Activated naive CD8-positive, alpha-beta T cell treated with anti-CD3 and anti-CD28 coated beads for 36 hours (primary cell): Measurements from ENCODE around the gene GDAP1L1. TPM values are rescaled to one million over a fixed set of nuclear protein-coding genes. Genes with fewer than 3 reads are reported as not detected.
"Not testable (repeated sequence)": the region's sequence is repeated elsewhere in the genome, so short reads cannot be mapped to it uniquely, and the experiment has no call there.

ENCODE experiments used
- DNase-seq: peaks from one replicate; pipeline ENCODE4 v3.0.0; 2021
- H3K27ac Mint-ChIP-seq: one replicate; pipeline ENCODE4 v1.8.0; 2022; ENCODE audit warnings: mild to moderate bottlenecking, moderate library complexity, mixed read lengths
- H3K27me3 Mint-ChIP-seq: one replicate; pipeline ENCODE4 v1.8.0; 2022; ENCODE audit warnings: mild to moderate bottlenecking, mixed read lengths
- H3K36me3 Mint-ChIP-seq: one replicate; pipeline ENCODE4 v1.8.0; 2021; ENCODE audit warnings: mild to moderate bottlenecking, mixed read lengths
- H3K4me1 Mint-ChIP-seq: one replicate; pipeline ENCODE4 v1.8.0; 2021; ENCODE audit warnings: mixed read lengths
- H3K4me3 Mint-ChIP-seq: one replicate; pipeline ENCODE4 v1.8.0; 2022; ENCODE audit warnings: mild to moderate bottlenecking, moderate library complexity, mixed read lengths
- H3K9me3 Mint-ChIP-seq: one replicate; pipeline ENCODE4 v1.8.0; 2022; ENCODE audit warnings: mixed read lengths
- total RNA-seq, 2 experiments: library from RNA; stranded (reverse); gene quantifications; one replicate each; pipeline ENCODE4 v1.2.3, GENCODE V29; 2021

Gene GDAP1L1
- total RNA-seq, 2 experiments from 2014 or later: 0.12 TPM; not detected in 1

DNA sequence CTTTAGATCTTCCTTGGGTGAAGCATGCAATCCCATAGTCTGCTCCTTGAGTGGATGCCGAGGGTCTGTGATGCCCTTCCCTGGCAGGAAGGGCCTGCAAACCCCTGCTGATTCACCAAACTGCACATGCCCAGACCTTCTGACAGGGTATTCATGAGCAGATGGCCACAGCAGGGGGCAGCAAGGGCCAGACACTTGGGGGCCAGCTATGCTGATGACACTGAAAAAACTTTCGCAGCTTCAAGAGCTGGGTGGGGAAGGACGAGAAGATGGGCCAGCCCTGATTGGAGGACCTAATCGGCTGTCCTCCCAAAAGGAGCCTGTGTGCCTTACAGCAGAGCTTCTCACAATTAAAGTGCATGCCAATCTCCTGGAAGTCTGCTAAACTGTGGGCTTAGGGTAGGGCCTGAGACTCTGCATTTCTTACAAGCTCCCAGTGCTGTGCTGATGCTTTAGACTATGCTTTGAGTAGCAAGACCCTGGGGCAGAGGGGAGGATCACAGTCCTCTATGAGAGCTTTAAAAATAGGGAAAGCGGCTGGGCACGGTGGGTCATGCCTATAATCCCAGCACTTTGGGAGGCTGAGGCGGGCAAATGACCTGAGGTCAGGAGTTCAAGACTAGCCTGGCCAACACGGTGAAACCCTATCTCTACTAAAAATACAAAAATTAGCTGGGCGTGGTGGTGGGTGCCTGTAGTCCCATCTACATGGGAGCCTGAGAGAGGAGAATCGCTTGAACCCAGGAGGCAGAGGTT, 15.2 kb upstream of the GDAP1L1 start:
- H3K27ac Mint-ChIP-seq: no peak overlapping the region
- no peaks in the 10 kb centered on the region for H3K36me3 Mint-ChIP-seq
- no peaks in the 10 kb centered on the region for H3K9me3 Mint-ChIP-seq
- no peaks in the 10 kb centered on the region for H3K27me3 Mint-ChIP-seq
- H3K4me1 Mint-ChIP-seq: peaks cover 8% of the 10 kb centered on the region
- no peak overlapping the region for H3K4me3 Mint-ChIP-seq
- no peak for DNase-seq

DNA sequence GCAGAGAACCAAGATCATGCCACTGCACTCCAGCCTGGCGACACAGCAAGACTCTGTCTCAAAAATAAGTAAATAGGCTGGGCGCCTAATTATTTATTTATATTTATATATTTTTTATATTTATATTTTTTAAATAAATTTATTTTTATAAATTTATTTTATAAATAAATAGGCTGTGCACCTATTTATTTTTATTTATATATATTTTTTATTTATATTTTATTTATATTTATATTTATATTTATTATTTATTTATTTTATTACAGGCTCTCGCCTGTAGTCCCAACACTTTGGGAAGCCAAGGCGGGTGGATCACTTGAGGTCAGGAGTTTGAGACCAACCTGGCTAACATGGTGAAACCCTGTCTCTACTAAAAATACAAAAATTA, 14.6 kb upstream of the GDAP1L1 start:
- H3K36me3 Mint-ChIP-seq, H3K27ac Mint-ChIP-seq, H3K27me3 Mint-ChIP-seq, H3K9me3 Mint-ChIP-seq, H3K4me3 Mint-ChIP-seq, DNase-seq, H3K4me1 Mint-ChIP-seq: not testable (repeated sequence)

- Mint-ChIP-seq H3K4me1 (peaks cover 8% of the 10 kb centered on the region), H3K36me3 (no peaks in the 10 kb centered on the region), H3K4me3 (no peak overlapping the region), H3K27ac (no peak overlapping the region), H3K9me3 (no peaks in the 10 kb centered on the region), H3K27me3 (no peaks in the 10 kb centered on the region)
- no peak for DNase-seq
Measured at GRCh38 chr20:44233436-44234016, 13.6 kb upstream of the GDAP1L1 start.

DNA sequence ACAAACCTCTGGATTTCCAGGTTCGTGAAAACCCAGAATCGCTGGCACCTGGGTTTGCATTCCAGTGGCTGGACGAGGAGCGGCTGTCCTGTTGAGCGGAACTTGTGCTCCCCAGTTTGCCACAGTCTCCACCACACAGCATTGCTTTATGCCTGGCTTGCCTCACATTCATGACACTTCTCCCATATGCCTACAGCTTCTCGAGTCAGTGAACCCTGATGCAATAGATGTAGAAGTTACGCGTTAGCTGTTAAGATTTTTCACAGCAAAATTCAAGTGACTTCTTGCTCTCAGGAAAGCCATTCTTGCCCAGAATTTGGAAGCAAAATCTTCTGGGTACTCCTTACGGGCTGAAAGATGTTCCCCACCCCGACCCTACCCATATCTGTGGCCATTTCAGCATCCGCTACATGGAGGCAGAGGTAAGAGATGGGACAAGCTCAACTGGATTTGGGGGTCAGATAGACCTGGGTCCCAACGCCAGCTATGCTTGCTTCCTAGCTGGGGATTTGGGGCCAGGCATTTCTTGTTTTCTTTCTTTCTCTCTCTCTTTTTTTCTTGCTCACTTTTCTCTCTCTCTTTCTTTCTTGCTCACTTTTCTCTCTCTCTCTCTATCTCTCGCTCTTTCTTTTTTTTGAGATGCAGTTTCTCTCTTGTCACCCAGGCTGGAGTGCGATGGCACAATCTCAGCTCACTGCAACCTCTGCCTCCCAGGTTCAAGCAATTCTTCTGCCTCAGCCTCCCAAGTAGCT, 12.4 kb upstream of the GDAP1L1 start:
- Mint-ChIP-seq H3K9me3 (no peaks in the 10 kb centered on the region), H3K27ac (no peak overlapping the region), H3K4me3 (peak overlapping the region; percentile 11), H3K27me3 (no peaks in the 10 kb centered on the region), H3K4me1 (peaks cover 8% of the 10 kb centered on the region), H3K36me3 (no peaks in the 10 kb centered on the region)
- DNase-seq: no peak

DNA sequence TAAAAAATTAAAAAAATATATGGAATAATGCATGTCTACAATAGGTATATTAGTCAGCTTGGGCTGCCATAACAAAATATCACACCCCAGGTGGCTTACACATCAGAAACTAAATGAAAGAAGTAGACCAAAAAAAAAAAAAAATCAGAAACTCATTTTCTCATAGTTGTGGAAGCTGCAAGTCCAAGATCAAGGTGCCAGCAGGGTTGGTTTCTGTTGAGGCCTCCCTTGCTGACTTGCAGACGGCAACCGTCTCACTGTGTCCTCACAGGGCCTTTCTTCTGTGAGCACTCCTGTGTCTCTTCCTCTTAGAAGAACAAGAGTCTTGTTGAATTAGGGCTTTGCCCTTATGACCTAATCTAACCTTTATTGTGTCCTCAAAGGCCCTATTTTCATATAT, 11.4 kb upstream of the GDAP1L1 start:
- no peak overlapping the region for H3K4me3 Mint-ChIP-seq
- no peaks in the 10 kb centered on the region for H3K9me3 Mint-ChIP-seq
- DNase-seq: no peak
- H3K27ac Mint-ChIP-seq: no peak overlapping the region
- no peaks in the 10 kb centered on the region for H3K36me3 Mint-ChIP-seq
- H3K4me1 Mint-ChIP-seq: peaks cover 8% of the 10 kb centered on the region
- no peaks in the 10 kb centered on the region for H3K27me3 Mint-ChIP-seq

DNA sequence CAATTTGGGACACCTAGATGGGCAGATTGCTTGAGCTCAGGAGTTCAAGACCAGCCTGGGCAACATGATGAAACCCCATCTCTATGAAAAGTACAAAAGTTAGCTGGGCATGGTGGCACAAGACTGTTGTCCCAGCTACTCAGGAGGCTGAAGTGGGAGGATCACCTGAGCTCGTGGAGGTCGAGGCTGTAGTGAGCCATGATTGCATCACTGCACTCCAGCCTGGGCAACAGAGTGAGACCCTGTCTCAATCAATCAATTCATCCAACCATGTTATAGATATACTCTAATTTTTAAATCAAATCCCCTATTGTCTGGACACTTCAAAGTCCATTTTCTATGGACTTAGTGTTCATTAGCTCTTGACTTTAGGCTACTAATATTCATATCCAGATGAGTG, 10.3 kb upstream of the GDAP1L1 start:
- H3K4me3 Mint-ChIP-seq, H3K9me3 Mint-ChIP-seq, H3K4me1 Mint-ChIP-seq, H3K27me3 Mint-ChIP-seq, DNase-seq, H3K27ac Mint-ChIP-seq, H3K36me3 Mint-ChIP-seq: not testable (repeated sequence)

DNA sequence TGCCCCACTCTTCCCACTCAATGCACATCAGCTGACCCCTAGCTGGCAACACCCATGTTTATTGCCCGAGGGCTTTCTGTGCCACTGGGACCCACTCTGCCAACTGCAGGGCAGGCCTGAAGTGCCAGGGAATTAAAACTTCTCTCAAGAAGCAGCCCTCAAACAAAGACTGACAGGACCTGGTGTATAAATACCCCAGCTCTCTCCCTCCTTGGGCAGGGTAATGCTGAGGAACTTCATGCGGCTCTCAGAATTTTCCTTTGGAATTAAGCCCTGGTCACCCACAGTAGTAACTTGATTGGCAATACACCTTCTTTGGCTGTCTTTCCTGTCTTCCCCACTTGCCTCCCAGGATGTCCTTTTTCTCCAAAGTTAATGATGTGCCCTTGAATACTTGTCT, 5.3 kb upstream of the GDAP1L1 start:
- no peak overlapping the region for H3K27ac Mint-ChIP-seq
- H3K27me3 Mint-ChIP-seq: peaks cover 2% of the 10 kb centered on the region
- no peak overlapping the region for H3K4me3 Mint-ChIP-seq
- no peak for DNase-seq
- no peaks in the 10 kb centered on the region for H3K36me3 Mint-ChIP-seq
- no peaks in the 10 kb centered on the region for H3K9me3 Mint-ChIP-seq
- H3K4me1 Mint-ChIP-seq: peaks cover 1% of the 10 kb centered on the region

- Mint-ChIP-seq H3K4me3 (no peak overlapping the region), H3K27me3 (peaks cover 20% of the 10 kb centered on the region), H3K36me3 (no peaks in the 10 kb centered on the region), H3K9me3 (no peaks in the 10 kb centered on the region), H3K27ac (no peak overlapping the region), H3K4me1 (peaks cover 4% of the 10 kb centered on the region)
- DNase-seq: no peak
Measured at GRCh38 chr20:44245977-44246376, 1.1 kb upstream of the GDAP1L1 start.

GRCh38 chr20:44247586-44248409, 690 bp downstream of the GDAP1L1 start:
- peak; percentile 49 for DNase-seq
- peaks cover 4% of the 10 kb centered on the region for H3K4me1 Mint-ChIP-seq
- no peaks in the 10 kb centered on the region for H3K9me3 Mint-ChIP-seq
- no peak overlapping the region for H3K4me3 Mint-ChIP-seq
- H3K36me3 Mint-ChIP-seq: peaks cover 1% of the 10 kb centered on the region
- H3K27ac Mint-ChIP-seq: no peak overlapping the region
- peaks cover 20% of the 10 kb centered on the region for H3K27me3 Mint-ChIP-seq

GRCh38 chr20:44248410-44248759, 1.3 kb downstream of the GDAP1L1 start:
- no peak overlapping the region for H3K4me3 Mint-ChIP-seq
- peaks cover 20% of the 10 kb centered on the region for H3K27me3 Mint-ChIP-seq
- peaks cover 4% of the 10 kb centered on the region for H3K4me1 Mint-ChIP-seq
- H3K36me3 Mint-ChIP-seq: peaks cover 1% of the 10 kb centered on the region
- DNase-seq: no peak
- no peaks in the 10 kb centered on the region for H3K9me3 Mint-ChIP-seq
- H3K27ac Mint-ChIP-seq: no peak overlapping the region

DNA sequence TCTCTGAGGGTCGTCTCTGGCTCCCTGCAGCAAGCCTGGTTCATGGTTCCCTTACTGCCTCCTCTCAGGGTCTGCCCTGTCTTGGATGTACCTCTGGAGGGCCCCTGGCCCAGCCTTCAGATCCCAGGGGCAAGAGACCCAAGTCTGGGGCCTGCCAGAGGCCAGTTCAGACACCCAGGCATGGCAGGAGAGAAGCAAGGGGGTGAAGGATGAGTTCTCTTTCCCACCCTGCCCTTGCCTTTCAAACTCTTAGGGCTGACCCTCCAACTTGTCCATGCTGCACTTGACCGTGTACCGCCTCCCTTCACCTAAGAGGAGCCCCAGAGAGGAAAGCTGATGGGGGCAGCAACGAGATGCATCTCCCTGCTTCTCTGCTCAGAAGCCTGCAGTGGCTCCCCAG, 4.2 kb downstream of the GDAP1L1 start:
- no peak for DNase-seq

DNA sequence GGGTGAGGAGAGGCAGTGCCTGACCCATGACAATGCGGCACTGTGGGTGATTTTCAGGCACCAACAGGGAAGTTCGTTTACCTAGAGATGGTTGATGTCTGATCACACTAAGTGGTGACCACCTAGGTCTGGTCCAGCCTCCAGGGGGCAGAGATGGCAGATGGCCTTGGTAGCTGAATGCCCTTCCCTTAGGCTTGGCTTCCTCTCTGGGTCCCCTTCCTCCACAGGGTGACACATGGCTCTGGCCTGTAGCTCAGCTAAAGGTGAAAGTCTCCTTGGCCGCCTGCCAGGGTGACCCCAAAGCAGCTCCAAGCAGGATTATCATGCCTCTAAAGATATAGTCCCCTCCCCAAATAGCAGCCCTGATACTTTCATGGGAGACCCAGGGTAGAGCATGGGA, 6.4 kb downstream of the GDAP1L1 start:
- H3K27me3 Mint-ChIP-seq: peaks cover 3% of the 10 kb centered on the region
- H3K9me3 Mint-ChIP-seq: no peaks in the 10 kb centered on the region

More for the DNA sequence above, 4.2 kb downstream of the GDAP1L1 start:
- peaks cover 20% of the 10 kb centered on the region for H3K27me3 Mint-ChIP-seq
- no peak overlapping the region for H3K4me3 Mint-ChIP-seq
- no peak overlapping the region for H3K27ac Mint-ChIP-seq
- no peaks in the 10 kb centered on the region for H3K9me3 Mint-ChIP-seq
- H3K4me1 Mint-ChIP-seq: peaks cover 4% of the 10 kb centered on the region
- H3K36me3 Mint-ChIP-seq: peaks cover 1% of the 10 kb centered on the region

DNA sequence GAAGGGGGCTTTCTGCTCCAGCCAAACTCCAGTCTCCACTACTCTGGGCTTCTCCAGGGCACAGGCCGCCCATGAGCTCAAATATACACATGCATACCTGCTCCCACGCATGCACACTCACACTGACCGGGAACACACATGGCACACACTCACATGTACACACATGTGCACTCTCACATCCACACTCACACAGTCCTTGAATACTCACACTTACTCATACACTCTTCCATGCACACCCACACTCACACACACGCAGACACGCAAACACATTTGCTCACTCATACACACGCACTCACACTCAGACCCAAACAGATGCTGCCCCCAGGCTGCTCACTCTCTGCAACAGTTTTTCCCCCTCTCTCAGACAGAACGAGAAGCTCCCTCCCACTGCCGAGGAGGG, 7.0 kb downstream of the GDAP1L1 start:
- H3K27ac Mint-ChIP-seq: no peak overlapping the region
- no peak for DNase-seq
- peaks cover 1% of the 10 kb centered on the region for H3K36me3 Mint-ChIP-seq
- H3K27me3 Mint-ChIP-seq: no peaks in the 10 kb centered on the region
- no peak overlapping the region for H3K4me3 Mint-ChIP-seq
- no peaks in the 10 kb centered on the region for H3K4me1 Mint-ChIP-seq
- no peaks in the 10 kb centered on the region for H3K9me3 Mint-ChIP-seq

More for the DNA sequence above, 6.4 kb downstream of the GDAP1L1 start:
- Mint-ChIP-seq H3K4me1 (no peaks in the 10 kb centered on the region), H3K27ac (no peak overlapping the region), H3K36me3 (peaks cover 1% of the 10 kb centered on the region), H3K4me3 (no peak overlapping the region)
- no peak for DNase-seq

- H3K4me3 Mint-ChIP-seq: no peak overlapping the region
- H3K27me3 Mint-ChIP-seq: no peaks in the 10 kb centered on the region
- H3K36me3 Mint-ChIP-seq: peaks cover 1% of the 10 kb centered on the region
- H3K4me1 Mint-ChIP-seq: no peaks in the 10 kb centered on the region
- H3K9me3 Mint-ChIP-seq: no peaks in the 10 kb centered on the region
- no peak for DNase-seq
- H3K27ac Mint-ChIP-seq: no peak overlapping the region
Measured at GRCh38 chr20:44255942-44256341, 8.8 kb downstream of the GDAP1L1 start.

DNA sequence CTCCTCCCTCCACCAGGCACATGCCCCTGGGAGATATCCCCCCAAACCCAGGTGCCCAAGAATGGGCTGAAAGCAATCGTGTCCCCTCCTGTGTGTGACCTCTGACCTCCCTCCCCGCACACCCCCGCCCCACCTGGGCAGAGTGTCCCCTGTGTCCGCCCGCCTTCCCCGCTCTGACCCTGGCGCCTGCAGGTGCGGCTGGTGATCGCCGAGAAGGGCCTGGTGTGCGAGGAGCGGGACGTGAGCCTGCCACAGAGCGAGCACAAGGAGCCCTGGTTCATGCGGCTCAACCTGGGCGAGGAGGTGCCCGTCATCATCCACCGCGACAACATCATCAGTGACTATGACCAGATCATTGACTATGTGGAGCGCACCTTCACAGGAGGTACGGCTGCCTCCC, 9.9 kb downstream of the GDAP1L1 start:
- DNase-seq: no peak
- Mint-ChIP-seq H3K27ac (no peak overlapping the region), H3K27me3 (no peaks in the 10 kb centered on the region), H3K4me1 (no peaks in the 10 kb centered on the region), H3K4me3 (no peak overlapping the region), H3K9me3 (no peaks in the 10 kb centered on the region), H3K36me3 (peaks cover 1% of the 10 kb centered on the region)
